ENCODE results near the gene C11orf24.
"Not testable (repeated sequence)": the region's sequence is repeated elsewhere in the genome, so short reads cannot be mapped to it uniquely, and the experiment has no call there.

Gene C11orf24

DNA sequence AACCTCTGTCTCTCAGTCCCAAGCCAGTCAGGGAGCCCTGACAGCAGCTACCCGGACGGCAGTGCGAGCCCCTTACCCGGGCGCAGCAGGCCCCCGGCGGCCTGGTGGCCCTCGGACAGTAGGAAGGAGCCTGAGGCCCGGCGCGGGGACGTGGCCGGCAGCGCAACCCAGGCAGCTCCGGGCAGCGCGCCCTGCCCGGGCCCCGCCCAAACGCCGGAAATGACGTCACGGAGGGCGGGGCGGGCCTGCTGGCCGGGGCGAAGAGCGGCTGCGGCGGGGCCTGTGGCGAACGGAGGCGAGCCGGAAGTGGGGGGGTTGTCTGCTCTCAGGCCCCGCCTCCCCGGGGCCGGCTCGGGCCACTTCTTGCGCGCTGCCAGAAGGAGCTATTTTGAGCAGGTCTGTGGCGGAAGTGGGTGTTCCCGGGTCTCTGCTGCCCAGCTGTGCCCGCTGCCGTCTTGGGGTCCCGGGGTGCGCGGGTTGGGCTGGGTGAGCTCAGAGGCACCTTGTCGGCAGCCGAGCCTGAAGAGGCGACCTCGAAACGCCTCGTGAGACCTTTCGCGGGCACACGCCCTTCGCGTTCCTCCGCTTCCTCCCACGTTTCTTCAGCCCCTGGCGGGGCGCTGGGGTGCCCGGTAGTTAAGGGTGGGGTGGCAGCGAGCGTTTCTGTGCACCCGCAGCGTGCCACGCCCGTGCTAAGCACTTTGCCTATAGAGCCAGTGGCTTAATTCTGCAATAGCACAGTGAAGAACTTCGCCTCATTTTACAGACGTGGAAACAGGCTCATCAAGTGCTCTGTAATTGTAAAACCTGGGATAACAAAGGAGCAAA, at the start of gene C11orf24:
Gene C11orf24 (minus strand): TSS at position 193 of the 828 bp plus-strand sequence. CDS start 8,206 bp downstream, outside the sequence.
- DNase-seq, result peak; percentile 95

- DNase-seq, result no peak
Observed at GRCh38 chr11:68317147-68317785, 45.5 kb upstream of the C11orf24 start.

DNA sequence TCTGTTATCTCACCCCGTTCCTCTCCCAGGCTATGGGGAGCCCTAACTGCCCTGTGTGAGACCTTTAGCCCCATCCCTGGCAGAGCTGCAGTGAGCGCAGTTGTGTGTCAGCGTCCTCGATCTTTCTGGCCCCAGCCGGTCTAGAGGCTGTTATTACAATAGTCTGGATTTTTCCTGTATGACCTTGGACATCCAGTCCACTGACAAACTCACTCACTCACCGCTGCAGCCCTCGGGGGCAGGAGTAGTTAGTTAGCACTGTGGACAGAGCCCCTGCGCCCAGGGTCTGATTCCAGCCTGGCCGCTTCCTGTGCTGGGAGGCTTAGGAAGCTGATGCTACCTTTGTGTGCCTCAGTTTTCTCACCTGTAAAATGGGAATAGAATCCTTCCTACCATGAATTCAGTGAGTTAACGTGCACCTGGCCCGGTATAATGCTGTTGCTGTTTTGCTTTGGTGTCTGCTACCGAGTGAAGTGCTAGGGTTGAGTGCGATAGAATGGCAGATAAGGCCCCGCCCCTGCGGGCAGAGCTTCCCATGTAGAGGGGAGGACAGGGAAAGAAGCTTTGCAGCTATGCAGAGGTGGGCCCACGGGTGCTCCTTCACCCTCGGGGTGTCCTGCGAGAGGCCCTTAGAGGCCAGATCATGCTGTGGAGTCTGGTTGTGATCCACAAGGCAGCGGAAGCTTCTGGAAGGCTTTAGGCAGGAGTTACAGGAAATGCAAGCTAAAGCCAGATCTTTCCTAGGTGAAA, 43.6 kb upstream of the C11orf24 start:
- DNase-seq, result no peak

DNA sequence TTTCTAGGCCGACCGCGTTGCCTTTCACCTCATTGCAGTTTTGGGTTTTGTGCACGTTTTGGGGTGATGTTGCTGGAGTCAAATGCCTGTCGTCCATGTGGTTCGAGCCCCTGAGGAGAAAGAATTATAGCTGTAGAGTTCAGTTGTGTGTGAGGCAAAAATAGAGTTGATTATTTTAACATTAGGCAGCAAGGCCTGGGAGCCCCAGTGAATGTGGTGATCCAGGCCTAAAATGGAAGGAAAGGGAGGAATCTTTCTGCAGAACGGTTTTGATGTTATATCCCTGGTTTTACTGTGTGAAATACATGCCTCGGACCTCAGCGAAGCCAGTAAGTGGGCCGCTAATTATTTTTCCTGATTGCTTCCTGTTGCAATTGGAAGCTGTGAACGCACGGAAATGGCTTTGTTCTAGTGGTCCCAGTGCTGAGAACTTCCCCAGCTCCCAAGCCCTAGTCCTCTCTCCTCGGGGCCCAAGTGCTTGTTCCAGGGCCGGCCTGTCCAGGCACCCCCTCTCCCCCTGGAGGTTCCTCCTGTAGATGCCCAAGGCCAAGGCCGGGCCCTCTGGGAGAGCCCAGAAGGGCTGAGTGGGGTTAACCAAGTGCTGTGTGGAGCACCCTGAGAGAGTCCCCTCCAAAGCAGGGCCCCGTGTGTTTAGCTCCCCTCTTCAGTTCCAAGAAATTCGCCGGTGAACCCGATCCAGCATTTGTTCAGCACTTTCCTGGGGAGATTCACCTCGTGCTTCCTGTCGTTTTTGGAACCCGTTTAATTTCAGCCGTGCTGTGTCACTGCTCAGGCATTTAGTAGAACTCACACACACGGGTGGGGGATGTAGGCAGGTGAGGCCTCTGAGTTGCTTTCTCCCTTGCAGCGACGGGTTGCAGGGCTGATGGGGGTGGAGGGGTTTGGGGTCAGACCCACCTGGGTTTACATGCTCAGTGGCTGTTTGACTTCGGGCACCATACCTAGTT, 42.7 kb upstream of the C11orf24 start:
- no peak for DNase-seq

DNA sequence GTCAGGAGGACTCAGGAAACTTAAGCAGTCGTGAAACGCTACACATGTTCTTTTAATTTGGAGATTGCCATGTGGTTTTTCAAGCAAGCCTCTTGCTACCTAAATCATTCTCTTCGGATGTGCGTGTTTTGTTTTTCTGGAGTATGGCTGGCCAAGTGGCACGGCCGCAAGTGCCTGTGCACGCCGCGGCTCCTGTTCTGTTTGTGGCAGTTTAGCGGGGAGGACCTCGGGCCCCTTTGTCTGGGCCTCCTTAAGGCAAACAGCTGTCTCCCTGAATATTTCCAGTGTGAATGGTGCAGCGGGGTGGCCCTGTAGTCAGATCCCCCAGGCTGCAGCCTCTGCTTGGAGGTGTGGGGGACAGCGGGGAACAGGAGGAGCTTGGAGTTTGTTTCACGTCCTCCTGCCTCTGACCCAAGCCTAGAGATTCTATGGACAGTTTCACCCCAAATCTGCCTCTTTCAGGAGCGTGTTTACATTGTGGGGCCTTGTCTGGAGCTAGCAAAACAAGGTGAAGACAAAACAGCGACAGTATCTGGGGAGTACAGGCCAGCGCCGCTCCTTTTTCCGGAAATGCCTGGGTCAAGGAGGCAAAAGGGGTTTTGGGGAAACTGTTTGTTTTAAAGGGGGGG, 41.9 kb upstream of the C11orf24 start:
- no peak for DNase-seq

- peak; percentile 33 for DNase-seq
Observed at GRCh38 chr11:68312780-68313573, 41.2 kb upstream of the C11orf24 start.

DNA sequence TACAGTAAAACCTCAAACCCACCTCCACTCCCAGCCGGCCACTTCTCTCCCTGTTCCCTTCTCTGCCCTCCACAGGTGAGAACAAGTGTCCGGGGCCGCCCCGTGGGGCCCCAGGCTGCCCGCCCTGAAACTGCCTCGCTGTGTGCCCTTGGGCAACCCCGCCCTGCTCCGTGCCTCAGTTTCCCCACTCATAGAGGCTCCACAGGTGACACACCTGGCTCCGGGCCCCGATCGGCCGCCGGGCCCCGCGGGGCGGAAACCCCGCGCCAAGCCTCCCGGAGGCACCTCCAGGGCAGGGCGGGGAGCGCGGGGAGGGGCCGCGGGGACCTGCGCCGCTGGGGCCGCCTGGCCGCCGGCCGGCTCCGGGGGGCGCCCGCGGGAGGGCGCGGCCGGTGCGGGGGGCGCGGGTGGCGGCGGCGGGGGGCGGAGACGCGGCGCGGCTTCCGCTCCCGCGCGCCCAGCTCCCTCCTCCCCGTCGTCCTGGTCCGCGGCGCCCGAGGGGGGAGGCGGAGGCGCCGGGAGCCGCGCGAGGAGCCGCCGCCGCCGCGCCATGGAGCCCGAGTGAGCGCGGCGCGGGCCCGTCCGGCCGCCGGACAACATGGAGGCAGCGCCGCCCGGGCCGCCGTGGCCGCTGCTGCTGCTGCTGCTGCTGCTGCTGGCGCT, 40.5 kb upstream of the C11orf24 start, which contains the start of gene LRP5:
Gene LRP5 (plus strand): TSS at position 475 of the 663 bp plus-strand sequence. CDS start 124 bp downstream, at position 599.
- DNase-seq, result peak; percentile 29

- no peak for DNase-seq
Observed at GRCh38 chr11:68311160-68312116, 39.7 kb upstream of the C11orf24 start.

GRCh38 chr11:68309621-68310185, 37.9 kb upstream of the C11orf24 start:
- DNase-seq, result no peak

- DNase-seq, result no peak
Observed at GRCh38 chr11:68308068-68308467, 36.3 kb upstream of the C11orf24 start.

GRCh38 chr11:68306636-68307035, 34.9 kb upstream of the C11orf24 start:
- DNase-seq, result no peak

GRCh38 chr11:68303982-68304780, 32.4 kb upstream of the C11orf24 start:
- DNase-seq, result no peak

DNA sequence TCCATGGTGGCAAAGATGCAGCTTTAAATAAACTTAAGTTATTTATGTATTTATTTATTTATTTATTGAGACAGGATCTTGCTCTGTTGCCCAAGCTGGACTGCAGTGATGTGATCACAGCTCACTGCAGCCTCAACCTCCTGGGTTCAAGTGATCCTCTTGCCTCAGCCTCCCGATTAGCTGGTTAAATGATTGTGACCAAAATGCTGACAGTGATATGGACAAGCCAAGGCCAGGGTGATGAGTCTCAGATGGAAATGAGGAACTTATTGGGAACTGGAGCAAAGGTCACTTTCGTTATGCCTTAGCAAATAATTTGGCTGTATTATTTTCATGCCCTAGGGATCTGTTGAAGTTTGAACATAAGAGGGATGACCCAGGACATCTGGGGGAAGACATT, 31.3 kb upstream of the C11orf24 start:
- no peak for DNase-seq

DNA sequence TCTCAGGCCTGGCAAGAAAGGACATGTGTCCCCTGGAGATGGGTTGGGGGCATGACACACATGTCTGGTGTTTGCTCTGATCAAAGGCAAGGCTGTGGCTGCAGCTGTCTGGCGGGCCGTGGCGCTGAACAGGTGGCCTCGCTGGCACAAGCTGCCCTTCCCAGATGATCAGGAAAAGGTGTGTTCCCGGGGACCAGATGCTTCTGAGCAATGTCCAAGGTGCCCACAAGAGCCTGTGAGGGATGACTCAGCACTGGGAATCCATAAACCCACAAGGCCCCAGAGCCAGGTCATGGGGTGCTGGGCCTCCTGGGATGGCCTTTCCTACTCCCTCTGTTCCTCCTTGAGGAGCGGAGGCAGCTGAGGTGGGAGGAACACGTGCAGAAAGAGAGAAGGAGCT, 30.9 kb upstream of the C11orf24 start:
- DNase-seq, result no peak

DNA sequence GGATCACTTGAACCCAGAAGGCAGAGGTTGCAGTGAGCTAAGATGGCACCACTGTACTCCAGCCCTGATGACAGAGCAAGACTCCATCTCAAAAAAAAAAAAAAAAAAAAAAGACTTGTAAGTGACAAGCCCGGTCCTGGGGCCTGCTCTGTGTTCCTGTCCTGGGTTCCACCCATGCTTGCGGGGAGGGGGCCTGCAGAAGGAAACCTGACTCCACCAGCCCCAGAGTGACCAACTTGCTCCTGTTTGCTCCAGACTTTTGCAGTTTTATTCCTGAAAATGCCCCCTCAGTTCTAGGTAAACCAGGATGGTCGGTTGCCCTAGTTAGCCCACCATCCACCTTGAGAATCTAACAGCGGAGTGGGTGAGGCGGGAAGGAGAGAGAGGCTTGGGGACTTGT, 30.5 kb upstream of the C11orf24 start:
- no peak for DNase-seq

- DNase-seq, result no peak
Observed at GRCh38 chr11:68300076-68300830, 28.5 kb upstream of the C11orf24 start.

- not testable (repeated sequence) for DNase-seq
Observed at GRCh38 chr11:68299517-68299879, 27.7 kb upstream of the C11orf24 start.
